GM21526 (cell line): ENCODE data around the gene KNCN.

Source experiments
- ATAC-seq: cut with Tn5 transposase; IDR thresholded peaks from one replicate; pipeline ENCODE4 v1.9.1; 2021; ENCODE audit warnings: moderate library complexity; ENCODE audit not compliant: unreplicated experiment, low FRiP score

The KNCN gene

DNA sequence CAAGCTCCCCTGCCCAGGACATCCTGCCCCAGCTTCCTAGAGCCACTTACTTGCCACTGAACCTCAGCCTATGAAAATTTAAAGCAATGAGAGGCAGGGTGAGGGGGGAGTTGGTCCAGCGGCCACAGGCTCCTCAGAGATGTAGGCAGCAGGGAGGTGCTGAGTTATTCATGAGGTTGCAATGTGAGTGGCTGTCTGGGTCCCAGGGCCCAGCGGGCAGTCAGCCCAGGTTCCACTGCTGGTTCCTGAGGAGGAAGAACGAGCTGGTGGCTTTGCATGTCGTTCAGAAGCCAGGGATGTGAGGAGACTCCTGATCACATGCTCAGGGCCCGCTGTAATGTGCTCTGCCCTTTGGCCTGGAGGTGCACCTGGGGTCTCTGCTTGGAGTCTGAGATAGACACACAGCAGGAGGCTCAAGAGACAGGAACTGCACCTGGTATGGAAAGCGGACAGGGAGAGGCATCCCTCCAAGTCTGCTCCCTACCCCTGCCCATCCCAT is at the start of gene KNCN:
KNCN (minus strand) TSS at position 51 of the 499 bp plus-strand sequence. CDS start 432 bp downstream, outside the sequence.
- no peak for ATAC-seq

DNA sequence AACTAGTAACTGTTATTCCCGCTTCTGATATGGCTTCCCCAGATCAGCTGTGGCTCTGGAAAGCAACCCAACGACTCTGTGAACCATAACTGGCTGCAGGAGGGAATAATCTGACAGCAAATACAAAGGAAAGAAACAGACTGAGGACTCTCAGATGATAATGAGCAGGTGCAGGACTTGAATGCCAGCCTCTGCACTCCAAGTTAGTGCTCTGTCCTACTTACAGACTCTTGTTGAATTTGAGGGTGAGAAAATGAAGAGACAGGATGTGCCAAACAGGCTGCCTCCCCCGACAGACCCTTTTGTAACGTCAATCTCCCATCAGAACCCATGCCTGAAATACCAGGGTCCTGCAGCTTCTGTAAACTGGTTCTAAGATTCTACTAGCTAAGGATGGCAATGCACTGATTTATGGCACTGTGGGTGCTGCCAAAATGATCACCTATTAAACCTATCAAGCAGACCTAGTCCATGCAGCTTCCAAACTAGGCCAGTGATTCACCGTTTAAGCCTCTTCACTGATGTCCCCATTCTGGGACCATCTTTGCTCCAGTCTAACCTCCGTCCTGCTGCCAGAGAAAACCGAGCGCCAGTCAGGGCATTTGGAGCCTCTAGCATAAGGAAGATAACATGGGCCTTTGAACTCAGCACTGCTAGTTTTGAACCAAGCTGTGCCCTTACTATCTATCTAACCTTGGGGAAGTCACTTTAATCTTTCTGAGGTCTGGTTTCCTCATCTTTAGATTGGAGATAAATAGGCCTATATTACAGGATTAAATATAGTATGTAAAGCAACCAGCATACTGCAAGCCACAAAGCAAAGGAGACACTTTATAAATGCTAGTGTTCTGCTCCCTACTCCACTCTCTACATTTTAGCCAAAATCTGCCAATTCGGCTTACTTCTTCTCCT is 47.9 kb upstream of the KNCN start:
- ATAC-seq = no peak

DNA sequence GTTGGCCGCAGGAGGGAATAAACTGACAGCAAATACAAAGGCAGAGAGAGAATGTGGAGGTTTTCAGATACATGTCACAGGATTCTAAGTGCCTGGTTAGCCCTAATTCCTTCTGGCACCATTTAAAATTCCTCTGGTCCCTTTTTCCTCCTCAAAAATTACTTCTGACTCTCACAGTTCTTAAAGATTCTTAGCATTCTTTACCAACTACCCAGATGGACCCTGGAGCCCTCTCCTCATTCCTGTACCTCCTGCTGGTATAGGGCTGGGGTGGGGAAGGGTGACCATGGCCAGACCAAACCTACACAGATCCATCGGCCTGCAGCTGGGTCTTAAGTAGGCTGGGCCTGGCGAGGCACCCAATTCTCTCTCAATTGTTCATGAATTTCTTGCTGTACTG is 45.4 kb upstream of the KNCN start:
- no peak for ATAC-seq

DNA sequence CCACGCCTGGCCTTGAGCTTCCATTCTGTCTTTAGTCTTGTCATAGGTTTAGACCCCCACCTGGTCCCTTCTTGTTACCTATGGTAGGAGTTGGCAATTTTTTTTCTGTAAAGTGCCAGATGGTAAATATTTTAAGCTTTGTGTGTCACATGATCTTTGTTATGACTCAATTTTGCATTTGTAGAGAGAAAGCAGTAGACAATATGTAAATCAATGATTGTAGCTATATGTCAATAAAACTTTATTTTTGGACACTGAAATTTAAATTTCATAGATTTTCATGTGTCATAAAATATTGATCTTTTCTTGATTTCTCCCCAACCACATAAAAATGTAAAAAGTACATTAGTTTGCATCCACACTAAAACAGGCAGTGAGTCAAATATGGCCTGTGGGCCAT is 44.6 kb upstream of the KNCN start:
- ATAC-seq = no peak

DNA sequence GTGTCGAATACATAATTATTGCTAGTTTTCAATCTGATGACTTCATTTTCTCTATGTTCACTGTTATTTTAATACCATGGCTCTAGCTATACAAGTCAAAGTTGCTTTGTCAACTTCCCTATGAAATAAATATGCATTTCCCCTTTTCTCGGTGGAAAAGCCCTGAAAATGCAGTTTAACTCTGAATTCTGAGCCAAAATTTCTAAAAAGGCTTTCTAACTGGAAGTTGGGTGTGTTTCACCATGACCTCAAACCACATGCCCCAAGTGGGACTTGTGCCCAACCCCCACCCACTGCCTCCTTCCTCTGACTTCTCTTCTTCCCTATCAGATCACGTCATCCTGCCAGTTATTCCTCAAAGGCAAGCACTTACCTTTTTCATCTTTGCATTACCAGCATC is 43.7 kb upstream of the KNCN start:
- no peak for ATAC-seq

DNA sequence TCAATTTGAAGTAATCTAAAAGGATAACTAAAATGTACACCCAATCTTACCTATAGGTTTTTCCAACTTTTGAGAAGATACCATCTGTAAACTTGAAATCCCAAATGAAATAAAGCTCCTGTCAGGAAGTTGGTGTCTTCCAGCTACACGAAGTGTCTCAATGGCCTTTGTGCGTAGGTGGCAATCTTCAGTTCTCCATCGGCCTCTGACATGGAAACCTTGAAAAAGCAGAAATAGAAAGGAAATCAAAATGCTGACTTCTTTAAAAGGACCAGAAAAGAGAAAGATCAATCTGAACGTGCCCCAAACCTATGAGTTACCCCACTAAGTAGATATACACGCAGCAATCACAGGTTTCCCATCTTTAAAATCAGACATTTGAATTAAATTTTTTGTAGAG is 42.6 kb upstream of the KNCN start:
- no peak for ATAC-seq

DNA sequence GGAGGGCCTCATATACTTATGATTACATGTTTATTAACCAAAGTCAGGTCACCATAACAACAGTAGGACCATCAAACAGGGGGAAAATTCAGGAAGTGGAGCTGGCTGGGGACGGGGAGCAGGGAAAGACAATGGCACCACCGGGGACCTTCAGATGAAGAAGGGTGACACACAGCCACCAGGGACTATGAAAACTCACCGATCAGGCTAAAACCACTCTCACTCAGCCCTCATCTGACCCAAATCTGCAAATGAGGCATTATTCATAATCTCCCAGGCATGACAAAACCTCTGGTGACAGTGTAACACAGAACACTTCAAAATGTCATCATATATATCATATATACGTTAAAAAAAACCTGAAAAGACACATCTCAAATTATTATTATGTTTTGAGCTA is 41.4 kb upstream of the KNCN start:
- no peak for ATAC-seq

DNA sequence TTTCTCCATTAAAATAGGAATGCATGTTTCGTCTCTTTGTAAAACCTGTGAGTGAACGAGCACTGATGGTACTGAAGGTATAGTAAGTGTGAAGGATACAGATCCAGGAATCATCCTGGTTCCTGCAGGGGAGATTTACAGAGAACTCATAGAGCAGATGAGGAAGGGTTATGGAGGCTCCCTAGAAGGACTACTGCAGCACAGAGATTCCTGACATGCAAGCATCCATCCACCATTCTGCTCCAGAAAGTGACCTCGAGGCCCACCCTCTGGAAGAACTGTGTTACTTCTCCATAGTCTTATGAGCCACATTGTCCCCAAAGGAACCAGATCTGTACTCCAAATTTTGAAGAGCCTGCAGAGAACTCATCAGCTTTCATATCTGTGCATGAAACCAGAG is 38.1 kb upstream of the KNCN start:
- no peak for ATAC-seq

DNA sequence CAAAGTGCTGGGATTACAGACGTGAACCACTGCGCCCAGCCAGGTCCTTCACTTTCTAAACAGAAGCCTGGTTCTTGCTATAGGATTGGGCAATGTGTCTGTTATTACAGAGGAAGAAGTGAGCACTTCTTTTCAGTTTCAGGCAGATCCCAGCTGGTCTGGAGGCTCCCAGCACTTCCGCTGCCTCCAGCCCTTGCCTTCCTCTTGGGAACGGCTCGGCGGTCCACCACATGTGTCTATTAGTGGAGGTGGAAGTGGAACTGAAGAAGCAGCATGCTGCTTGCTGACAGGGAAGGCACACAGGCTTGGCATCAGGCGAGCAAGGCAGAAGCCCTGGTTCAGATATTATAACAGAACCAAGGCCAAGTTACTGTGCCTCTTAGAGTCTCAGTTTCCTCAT is 35.6 kb upstream of the KNCN start:
- ATAC-seq = no peak

DNA sequence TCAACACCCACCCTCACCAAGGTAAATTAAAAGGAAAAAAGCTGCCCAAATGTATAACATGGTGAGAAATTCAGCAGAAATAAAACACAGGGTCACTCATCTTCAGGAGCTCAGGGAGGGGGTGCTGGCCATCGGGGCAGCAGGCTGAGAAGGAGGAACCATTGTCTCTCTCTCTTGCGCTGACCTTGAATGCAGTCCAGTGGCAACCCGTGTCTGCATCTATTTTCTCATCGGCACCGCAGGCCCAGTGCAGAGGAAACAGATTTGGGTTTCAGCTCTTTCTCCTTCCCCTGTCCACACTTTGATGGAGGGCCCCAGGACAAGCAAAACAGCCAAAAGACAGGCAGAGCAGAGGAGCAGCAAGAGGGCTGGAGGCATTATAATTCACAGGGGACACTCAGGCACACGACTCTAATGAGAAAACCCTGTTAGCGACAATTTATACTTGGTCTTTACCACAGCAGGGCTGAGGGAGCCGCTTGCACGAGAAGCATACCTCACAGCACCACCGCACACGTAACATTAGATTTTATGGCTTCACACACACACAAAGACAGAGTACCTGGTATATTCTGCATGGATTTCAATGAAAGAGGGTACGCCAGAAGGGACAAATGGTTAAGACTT is 34.0 kb upstream of the KNCN start:
- ATAC-seq = no peak

DNA sequence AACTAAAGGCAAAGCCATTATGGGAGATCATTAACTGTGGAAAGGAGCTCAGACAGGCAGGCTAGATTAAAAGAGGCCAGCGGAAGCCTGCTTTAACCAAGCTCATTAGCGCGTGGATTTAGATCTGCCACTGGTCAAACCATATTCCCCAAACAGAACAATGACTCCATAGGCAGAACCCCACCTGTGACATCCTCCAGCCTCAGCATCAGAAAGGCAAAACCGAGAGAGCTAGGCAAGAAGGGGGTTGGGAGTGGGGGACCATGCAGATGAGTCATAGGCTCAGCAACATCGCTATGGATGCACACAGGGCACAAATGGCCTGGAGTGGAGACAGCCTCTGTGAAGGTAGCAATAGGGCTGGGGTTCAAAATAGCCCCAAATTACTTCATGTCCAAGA is 32.0 kb upstream of the KNCN start:
- no peak for ATAC-seq

DNA sequence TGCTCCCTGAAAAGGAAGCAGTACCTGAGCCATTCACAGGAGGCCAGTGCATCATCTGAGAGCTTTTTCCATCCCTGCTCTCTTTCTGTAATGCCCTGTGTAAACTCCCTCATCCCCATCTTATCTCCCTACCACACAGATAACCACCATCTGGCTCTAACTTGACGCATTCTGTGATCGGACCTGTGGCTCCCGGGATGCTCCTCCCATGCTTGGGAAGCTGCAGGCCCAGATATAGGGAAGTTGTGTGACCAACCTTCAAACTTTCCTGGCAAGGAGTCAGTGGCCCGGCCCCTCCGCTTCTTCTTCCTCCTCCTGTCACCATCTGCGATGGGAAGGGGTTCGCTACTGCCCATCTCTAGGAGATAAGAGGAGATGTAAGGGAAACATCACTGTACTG is 31.5 kb upstream of the KNCN start:
- ATAC-seq = no peak

DNA sequence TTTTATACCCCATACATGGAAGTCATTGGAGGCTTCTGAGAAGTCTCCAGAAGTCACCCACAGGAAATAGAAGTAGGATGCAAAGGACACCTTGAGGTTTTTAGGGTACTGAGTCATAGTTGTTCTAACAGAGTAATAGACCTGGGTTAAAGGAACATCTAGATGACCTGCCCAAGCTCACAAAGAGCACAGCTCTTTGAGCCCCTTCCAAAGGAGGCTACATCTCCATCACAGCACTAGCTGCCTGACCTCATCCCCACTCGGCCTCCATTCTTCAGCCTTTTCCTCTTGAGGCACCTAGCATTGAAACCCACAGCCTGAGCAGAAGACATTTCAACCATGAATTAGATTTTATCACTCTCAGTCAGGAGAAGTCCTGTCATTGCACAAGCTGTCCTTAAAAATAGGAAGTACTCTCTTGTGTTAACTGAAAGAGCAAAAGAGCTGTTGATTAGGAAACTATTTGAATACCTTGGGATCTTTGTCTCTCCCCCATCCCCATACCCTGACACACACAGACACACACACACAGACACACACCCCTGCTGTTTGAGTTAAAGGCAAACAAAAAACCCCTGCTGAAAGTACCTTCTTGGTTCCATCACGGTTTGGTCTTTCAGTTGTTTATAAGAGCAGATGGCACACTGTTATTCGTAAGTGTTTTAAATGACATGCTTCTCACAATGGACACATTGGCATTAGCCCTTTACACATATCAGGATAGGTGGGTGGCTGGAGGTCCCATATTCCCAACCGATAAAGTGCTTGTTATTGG is 30.4 kb upstream of the KNCN start:
- no peak for ATAC-seq

DNA sequence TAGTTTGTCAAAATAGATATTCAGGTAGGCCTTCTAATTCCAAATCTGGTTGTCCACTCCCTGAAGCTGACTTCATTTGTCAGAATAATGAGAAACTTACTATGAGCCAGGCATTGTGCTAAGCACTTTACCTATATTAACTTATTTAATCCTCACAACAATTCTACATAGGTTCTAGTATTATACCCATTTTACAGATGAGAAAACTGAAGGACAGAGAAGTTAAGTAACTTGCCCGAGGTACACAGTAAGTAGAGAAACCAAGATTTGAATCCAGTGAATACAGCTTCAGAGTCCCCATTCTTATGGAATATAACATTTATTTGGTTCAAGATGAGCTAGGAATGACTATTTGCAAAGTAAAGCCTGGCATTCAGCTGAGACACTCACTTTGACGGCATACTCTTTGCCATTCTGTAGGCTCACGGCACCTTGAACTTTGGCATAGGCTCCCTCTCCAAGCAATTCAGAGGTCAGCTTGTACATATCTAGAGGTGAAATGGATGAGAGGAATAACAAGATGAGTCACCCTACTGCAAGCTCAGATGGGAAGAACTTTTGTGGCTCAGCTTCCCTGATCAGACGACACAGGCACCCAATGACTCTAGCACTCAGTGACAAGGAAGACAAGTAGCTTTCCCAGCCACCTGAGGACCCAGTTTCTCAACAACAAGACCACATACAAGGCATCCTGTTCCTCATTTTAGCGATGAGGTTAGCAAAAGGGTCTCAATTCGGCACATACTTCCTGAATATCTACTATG is 28.9 kb upstream of the KNCN start:
- no peak for ATAC-seq

DNA sequence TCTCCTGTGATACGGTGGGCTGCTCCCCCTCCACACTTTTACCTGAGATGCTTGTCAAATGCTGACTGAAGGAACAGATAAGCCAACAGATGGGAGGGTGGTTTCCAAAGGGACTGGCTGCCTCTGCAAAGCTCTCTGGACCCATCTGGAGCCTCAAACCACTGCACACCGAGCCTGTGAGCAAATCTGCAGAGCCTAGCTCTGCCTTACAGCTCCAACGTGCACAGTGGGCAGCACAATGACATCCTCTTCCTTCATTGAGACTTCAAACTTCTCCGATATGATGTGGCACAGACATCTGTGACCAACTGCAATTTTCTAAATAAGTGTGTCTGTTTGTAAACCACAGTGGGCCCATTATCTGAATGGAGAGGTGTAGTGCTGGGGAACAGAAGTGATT is 26.2 kb upstream of the KNCN start:
- ATAC-seq = no peak

DNA sequence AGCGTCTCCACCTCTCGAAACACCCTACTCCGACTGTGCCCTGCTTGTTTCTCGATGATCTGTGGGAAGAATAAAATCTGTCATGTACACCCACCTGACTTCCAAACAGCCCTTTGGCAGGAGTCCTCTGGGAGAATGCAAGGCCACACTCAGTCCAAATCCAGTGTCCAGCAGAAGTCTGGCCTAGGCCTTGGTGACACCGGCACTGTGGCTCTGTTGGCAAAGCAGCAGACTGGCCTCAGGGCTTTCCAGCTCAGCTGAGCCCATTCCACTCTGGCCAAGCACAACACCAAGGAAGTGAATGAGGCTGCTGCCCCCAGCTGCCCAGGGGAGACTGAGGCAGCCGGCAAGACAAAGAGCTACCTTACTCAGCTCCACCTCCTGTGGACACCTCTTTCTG is 25.1 kb upstream of the KNCN start:
- no peak for ATAC-seq

DNA sequence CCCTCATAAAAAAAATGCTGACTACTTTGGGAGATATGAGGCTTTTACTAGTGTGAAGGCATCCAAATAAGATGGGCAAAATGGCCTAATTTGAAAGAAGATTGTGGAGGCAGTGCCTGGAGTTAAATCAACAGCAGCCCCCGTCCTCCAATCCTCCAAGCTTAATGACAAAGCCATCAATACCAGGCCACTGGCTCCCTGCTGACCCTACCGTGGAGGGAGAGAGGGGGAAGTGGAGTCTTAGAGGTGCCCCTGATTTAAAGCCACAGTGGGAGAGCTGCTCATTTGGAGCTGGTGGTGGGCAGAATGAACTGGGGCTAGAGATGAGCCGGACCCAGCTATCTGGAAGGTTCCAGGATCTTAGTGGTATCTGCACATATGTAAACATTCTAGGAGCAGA is 24.3 kb upstream of the KNCN start:
- ATAC-seq = no peak

DNA sequence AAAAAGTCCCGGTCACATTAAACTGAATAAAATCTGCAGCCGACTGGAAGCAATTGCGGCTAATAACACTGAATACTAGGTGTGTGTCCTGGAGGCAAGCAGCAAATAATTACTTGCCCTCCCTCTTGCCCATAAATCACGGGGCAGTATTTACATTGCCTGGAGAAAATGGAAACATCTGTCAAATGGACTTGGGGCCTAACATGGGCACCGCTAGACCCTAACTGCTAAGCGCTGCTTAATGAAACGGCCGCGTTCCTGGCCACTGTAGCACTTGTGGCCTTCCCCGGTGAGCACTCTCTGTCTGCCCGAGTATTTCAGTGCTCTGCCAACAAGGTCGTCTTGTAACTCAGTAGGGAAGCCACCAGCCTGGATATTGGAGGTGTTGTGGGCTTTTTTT is 23.9 kb upstream of the KNCN start:
- ATAC-seq = no peak

DNA sequence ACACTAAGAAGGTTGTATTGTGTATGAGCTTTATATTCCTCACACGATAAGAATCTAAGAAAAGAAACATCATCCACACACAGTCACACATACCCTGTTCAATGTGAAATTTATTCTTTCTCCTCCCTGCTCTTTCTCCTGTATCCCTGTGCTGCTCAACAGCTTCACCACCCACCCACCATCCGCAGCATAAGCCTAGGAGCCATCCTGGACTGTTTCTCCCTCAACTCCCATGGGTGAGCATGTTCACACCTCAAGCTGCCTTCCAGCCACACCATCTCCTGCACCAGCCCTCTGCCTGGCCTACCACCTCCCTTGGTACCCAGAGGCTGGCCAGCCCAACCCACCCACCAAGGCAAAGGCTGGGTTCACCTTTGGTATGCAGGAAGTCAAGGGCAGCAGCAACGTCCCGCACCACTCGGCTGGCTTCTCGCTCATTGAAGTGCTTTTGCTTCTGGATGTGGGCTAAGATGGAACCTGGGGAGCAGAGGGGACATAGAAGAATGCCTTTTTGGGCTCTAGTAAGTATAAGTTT is 20.3 kb upstream of the KNCN start:
- no peak for ATAC-seq
